Effector memory CD4-positive, alpha-beta T cell (primary cell): ENCODE data around the gene SLC38A6.

Experiments used
- DNase-seq, 3 donors: peaks; one replicate each; pipeline ENCODE4 v3.0.0-alpha.2; 2020
- H3K27ac ChIP-seq: 2 replicates; pipeline ENCODE4 v1.7.0; 2013; ENCODE audit warnings: mild to moderate bottlenecking, low read length, moderate library complexity; ENCODE audit not compliant: insufficient read depth, poor library complexity, severe bottlenecking
- H3K27me3 ChIP-seq: replicated peaks from 2 replicates; pipeline ENCODE4 v1.7.0; 2013; ENCODE audit warnings: mild to moderate bottlenecking, low read length; ENCODE audit not compliant: insufficient read depth, control insufficient read depth, poor library complexity, severe bottlenecking
- H3K36me3 ChIP-seq: 2 replicates; pipeline ENCODE4 v1.7.0; 2013; ENCODE audit warnings: mild to moderate bottlenecking, low read length, moderate library complexity; ENCODE audit not compliant: control insufficient read depth, insufficient read depth
- H3K4me1 ChIP-seq: 2 replicates; pipeline ENCODE4 v1.7.0; 2013; ENCODE audit warnings: low read length, mild to moderate bottlenecking; ENCODE audit not compliant: control insufficient read depth, insufficient read depth, poor library complexity, severe bottlenecking
- H3K4me3 ChIP-seq: 2 replicates; pipeline ENCODE4 v1.7.0; 2013; ENCODE audit warnings: low read length, low read depth, mild to moderate bottlenecking; ENCODE audit not compliant: insufficient read depth, poor library complexity, severe bottlenecking
- H3K9me3 ChIP-seq: 2 replicates; pipeline ENCODE4 v1.7.0; 2013; ENCODE audit warnings: mild to moderate bottlenecking, low read length, moderate library complexity; ENCODE audit not compliant: control insufficient read depth

SLC38A6 gene

GRCh38 chr14:61019537-61019936 lies 38.5 kb downstream of the SLC38A6 start:
- Histone ChIP-seq H3K27ac (no peak overlapping the region), H3K27me3 (no peaks in the 10 kb centered on the region), H3K36me3 (no peaks in the 10 kb centered on the region), H3K4me1 (no peaks in the 10 kb centered on the region), H3K4me3 (no peak overlapping the region), H3K9me3 (no peaks in the 10 kb centered on the region)
- no peak for DNase-seq

GRCh38 chr14:61025251-61026223 lies 44.5 kb downstream of the SLC38A6 start:
- DNase-seq: peak in 1 of 3 donors; percentile 24
- Histone ChIP-seq H3K27ac (no peak overlapping the region), H3K36me3 (no peaks in the 10 kb centered on the region), H3K4me1 (no peaks in the 10 kb centered on the region), H3K4me3 (no peak overlapping the region), H3K9me3 (no peaks in the 10 kb centered on the region), H3K27me3 (no peaks in the 10 kb centered on the region)

- H3K27ac ChIP-seq: no peak overlapping the region
- H3K36me3 ChIP-seq: no peaks in the 10 kb centered on the region
- no peaks in the 10 kb centered on the region for H3K27me3 ChIP-seq
- no peaks in the 10 kb centered on the region for H3K9me3 ChIP-seq
- H3K4me3 ChIP-seq: no peak overlapping the region
- DNase-seq: no peak
- no peaks in the 10 kb centered on the region for H3K4me1 ChIP-seq
Observed at GRCh38 chr14:61026526-61026925, 45.5 kb downstream of the SLC38A6 start.

GRCh38 chr14:61031026-61031425 lies 50.0 kb downstream of the SLC38A6 start:
- no peaks in the 10 kb centered on the region for H3K9me3 ChIP-seq
- no peak overlapping the region for H3K4me3 ChIP-seq
- H3K27me3 ChIP-seq: no peaks in the 10 kb centered on the region
- H3K36me3 ChIP-seq: no peaks in the 10 kb centered on the region
- H3K27ac ChIP-seq: no peak overlapping the region
- no peak for DNase-seq
- H3K4me1 ChIP-seq: no peaks in the 10 kb centered on the region

GRCh38 chr14:61033054-61033453 lies 52.0 kb downstream of the SLC38A6 start:
- H3K36me3 ChIP-seq: no peaks in the 10 kb centered on the region
- H3K27me3 ChIP-seq: no peaks in the 10 kb centered on the region
- no peak for DNase-seq
- no peak overlapping the region for H3K4me3 ChIP-seq
- H3K4me1 ChIP-seq: no peaks in the 10 kb centered on the region
- no peaks in the 10 kb centered on the region for H3K9me3 ChIP-seq
- no peak overlapping the region for H3K27ac ChIP-seq

GRCh38 chr14:61033855-61034254 lies 52.8 kb downstream of the SLC38A6 start:
- no peaks in the 10 kb centered on the region for H3K36me3 ChIP-seq
- H3K27me3 ChIP-seq: no peaks in the 10 kb centered on the region
- H3K27ac ChIP-seq: no peak overlapping the region
- H3K4me3 ChIP-seq: no peak overlapping the region
- DNase-seq: no peak
- no peaks in the 10 kb centered on the region for H3K4me1 ChIP-seq
- no peaks in the 10 kb centered on the region for H3K9me3 ChIP-seq

GRCh38 chr14:61034416-61035120 lies 53.5 kb downstream of the SLC38A6 start:
- Histone ChIP-seq H3K27me3 (no peaks in the 10 kb centered on the region), H3K4me3 (no peak overlapping the region), H3K36me3 (no peaks in the 10 kb centered on the region), H3K27ac (no peak overlapping the region), H3K9me3 (no peaks in the 10 kb centered on the region), H3K4me1 (no peaks in the 10 kb centered on the region)
- no peak for DNase-seq

GRCh38 chr14:61037215-61037614 lies 56.2 kb downstream of the SLC38A6 start:
- H3K4me3 ChIP-seq: no peak overlapping the region
- no peaks in the 10 kb centered on the region for H3K36me3 ChIP-seq
- H3K27ac ChIP-seq: no peak overlapping the region
- no peaks in the 10 kb centered on the region for H3K4me1 ChIP-seq
- DNase-seq: no peak
- H3K9me3 ChIP-seq: no peaks in the 10 kb centered on the region
- no peaks in the 10 kb centered on the region for H3K27me3 ChIP-seq

- Histone ChIP-seq H3K27ac (no peak overlapping the region), H3K4me1 (no peaks in the 10 kb centered on the region), H3K36me3 (no peaks in the 10 kb centered on the region), H3K9me3 (no peaks in the 10 kb centered on the region), H3K4me3 (no peak overlapping the region), H3K27me3 (no peaks in the 10 kb centered on the region)
- DNase-seq: no peak
Observed at GRCh38 chr14:61041704-61042103, 60.7 kb downstream of the SLC38A6 start.

GRCh38 chr14:61042220-61042619 lies 61.2 kb downstream of the SLC38A6 start:
- H3K9me3 ChIP-seq: no peaks in the 10 kb centered on the region
- H3K27me3 ChIP-seq: no peaks in the 10 kb centered on the region
- no peak for DNase-seq
- no peaks in the 10 kb centered on the region for H3K4me1 ChIP-seq
- H3K27ac ChIP-seq: no peak overlapping the region
- H3K36me3 ChIP-seq: no peaks in the 10 kb centered on the region
- H3K4me3 ChIP-seq: no peak overlapping the region
